Activated naive CD4-positive, alpha-beta T cell treated with anti-CD3 and anti-CD28 coated beads, Interleukin-2, amount 50 U/mL, for 24 hours (primary cell): ENCODE data around the gene IRF9.

Source experiments
- H3K27ac Mint-ChIP-seq: one replicate; pipeline ENCODE4 v1.8.0; 2021; ENCODE audit warnings: mild to moderate bottlenecking, mixed read lengths
- H3K27me3 Mint-ChIP-seq: one replicate; pipeline ENCODE4 v1.8.0; 2021; ENCODE audit warnings: mixed read lengths
- H3K36me3 Mint-ChIP-seq: one replicate; pipeline ENCODE4 v1.8.0; 2021; ENCODE audit warnings: mixed read lengths
- H3K4me1 Mint-ChIP-seq: one replicate; pipeline ENCODE4 v1.8.0; 2021; ENCODE audit warnings: mixed read lengths
- H3K4me3 Mint-ChIP-seq: one replicate; pipeline ENCODE4 v1.8.0; 2021; ENCODE audit warnings: mild to moderate bottlenecking, mixed read lengths
- H3K9me3 Mint-ChIP-seq: one replicate; pipeline ENCODE4 v1.8.0; 2021; ENCODE audit warnings: mixed read lengths

The IRF9 gene

GRCh38 chr14:24151404-24152080 lies 9.5 kb upstream of the IRF9 start:
- Mint-ChIP-seq H3K27ac (no peak overlapping the region), H3K9me3 (no peaks in the 10 kb centered on the region), H3K27me3 (no peaks in the 10 kb centered on the region), H3K4me3 (no peak overlapping the region), H3K36me3 (peaks cover 8% of the 10 kb centered on the region), H3K4me1 (peaks cover 29% of the 10 kb centered on the region)

DNA sequence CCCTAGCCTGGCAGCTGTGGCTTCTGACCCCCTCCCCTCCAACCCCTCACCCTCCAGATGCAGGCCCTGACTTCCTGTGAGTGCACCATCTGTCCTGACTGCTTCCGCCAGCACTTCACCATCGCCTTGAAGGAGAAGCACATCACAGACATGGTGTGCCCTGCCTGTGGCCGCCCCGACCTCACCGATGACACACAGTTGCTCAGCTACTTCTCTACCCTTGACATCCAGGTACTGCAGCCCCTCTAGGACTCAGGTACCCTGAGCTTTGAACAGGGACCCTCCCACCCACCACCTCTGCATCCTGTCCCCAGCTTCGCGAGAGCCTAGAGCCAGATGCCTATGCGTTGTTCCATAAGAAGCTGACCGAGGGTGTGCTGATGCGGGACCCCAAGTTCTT lies 6.0 kb upstream of the IRF9 start:
- H3K4me3 Mint-ChIP-seq = no peak overlapping the region
- no peaks in the 10 kb centered on the region for H3K9me3 Mint-ChIP-seq
- no peaks in the 10 kb centered on the region for H3K27me3 Mint-ChIP-seq
- peaks cover 8% of the 10 kb centered on the region for H3K36me3 Mint-ChIP-seq
- H3K4me1 Mint-ChIP-seq = peaks cover 13% of the 10 kb centered on the region
- no peak overlapping the region for H3K27ac Mint-ChIP-seq

DNA sequence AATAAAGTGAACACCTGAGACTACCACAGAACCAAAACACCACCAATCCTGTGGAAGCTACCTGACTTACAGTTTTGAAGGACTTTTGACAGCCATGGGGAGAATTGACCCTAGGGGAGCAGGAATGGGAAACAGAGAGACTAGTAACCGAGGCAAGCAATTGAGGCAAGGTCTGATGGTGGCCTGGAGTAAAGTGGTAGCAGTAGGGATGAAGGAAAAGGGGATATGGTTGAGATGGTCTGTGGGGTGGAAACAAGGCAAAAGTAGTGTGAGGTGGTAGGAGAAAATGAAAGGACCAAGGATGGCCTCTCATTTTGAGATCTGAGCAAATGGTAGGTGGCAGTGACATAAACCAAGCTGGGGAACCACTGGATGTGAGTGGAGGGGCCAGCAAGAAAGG lies 4.2 kb upstream of the IRF9 start:
- Mint-ChIP-seq H3K4me3 (no peak overlapping the region), H3K36me3 (peaks cover 5% of the 10 kb centered on the region), H3K27ac (peak overlapping the region; percentile 0), H3K4me1 (peaks cover 18% of the 10 kb centered on the region), H3K27me3 (no peaks in the 10 kb centered on the region), H3K9me3 (no peaks in the 10 kb centered on the region)

GRCh38 chr14:24157331-24157730 lies 3.7 kb upstream of the IRF9 start:
- H3K27ac Mint-ChIP-seq = peak overlapping the region; percentile 0
- no peaks in the 10 kb centered on the region for H3K9me3 Mint-ChIP-seq
- peaks cover 23% of the 10 kb centered on the region for H3K4me1 Mint-ChIP-seq
- no peak overlapping the region for H3K4me3 Mint-ChIP-seq
- peaks cover 7% of the 10 kb centered on the region for H3K36me3 Mint-ChIP-seq
- no peaks in the 10 kb centered on the region for H3K27me3 Mint-ChIP-seq

- H3K9me3 Mint-ChIP-seq = no peaks in the 10 kb centered on the region
- H3K27ac Mint-ChIP-seq = peak overlapping the region; percentile 93
- H3K4me3 Mint-ChIP-seq = peak overlapping the region; percentile 33
- H3K4me1 Mint-ChIP-seq = peaks cover 47% of the 10 kb centered on the region
- no peaks in the 10 kb centered on the region for H3K27me3 Mint-ChIP-seq
- peaks cover 17% of the 10 kb centered on the region for H3K36me3 Mint-ChIP-seq
These were observed 1.1 kb upstream of the IRF9 start for GRCh38 chr14:24159777-24160498.

DNA sequence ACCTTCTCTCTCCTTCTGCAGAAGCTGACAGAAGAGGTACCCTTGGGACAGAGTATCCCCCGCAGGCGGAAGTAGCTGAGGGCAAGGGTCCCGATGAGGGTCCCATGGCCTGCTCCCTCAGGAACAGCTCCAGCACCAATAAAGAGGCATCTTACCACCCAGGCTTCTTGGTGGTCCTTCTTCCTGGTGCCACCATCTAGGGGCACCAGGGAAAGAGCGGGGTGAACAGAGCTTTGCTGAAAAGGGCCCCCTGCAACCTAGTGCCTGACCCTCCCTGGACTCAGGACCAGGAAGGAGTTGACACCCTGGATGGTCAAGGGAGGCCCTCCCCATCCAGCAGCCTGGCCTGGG lies 591 bp upstream of the IRF9 start:
- H3K27me3 Mint-ChIP-seq = no peaks in the 10 kb centered on the region
- H3K4me3 Mint-ChIP-seq = peak overlapping the region; percentile 33
- no peaks in the 10 kb centered on the region for H3K9me3 Mint-ChIP-seq
- peaks cover 17% of the 10 kb centered on the region for H3K36me3 Mint-ChIP-seq
- peaks cover 52% of the 10 kb centered on the region for H3K4me1 Mint-ChIP-seq
- peak overlapping the region; percentile 100 for H3K27ac Mint-ChIP-seq

- peaks cover 23% of the 10 kb centered on the region for H3K36me3 Mint-ChIP-seq
- no peaks in the 10 kb centered on the region for H3K27me3 Mint-ChIP-seq
- peaks cover 64% of the 10 kb centered on the region for H3K4me1 Mint-ChIP-seq
- H3K9me3 Mint-ChIP-seq = no peaks in the 10 kb centered on the region
- peak overlapping the region; percentile 98 for H3K4me3 Mint-ChIP-seq
- peak overlapping the region; percentile 100 for H3K27ac Mint-ChIP-seq
These were observed 1.0 kb downstream of the IRF9 start for GRCh38 chr14:24162093-24162492.

DNA sequence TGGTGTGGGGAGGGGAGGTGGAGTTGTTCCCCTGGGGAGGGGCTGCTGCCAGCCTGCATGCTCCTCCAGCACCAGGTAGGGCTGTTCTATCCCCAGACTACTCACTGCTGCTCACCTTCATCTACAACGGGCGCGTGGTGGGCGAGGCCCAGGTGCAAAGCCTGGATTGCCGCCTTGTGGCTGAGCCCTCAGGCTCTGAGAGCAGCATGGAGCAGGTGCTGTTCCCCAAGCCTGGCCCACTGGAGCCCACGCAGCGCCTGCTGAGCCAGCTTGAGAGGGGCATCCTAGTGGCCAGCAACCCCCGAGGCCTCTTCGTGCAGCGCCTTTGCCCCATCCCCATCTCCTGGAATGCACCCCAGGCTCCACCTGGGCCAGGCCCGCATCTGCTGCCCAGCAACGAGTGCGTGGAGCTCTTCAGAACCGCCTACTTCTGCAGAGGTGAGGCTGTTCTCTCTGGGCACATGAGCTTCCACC lies 3.5 kb downstream of the IRF9 start:
- Mint-ChIP-seq H3K27me3 (no peaks in the 10 kb centered on the region), H3K9me3 (no peaks in the 10 kb centered on the region), H3K4me3 (peak overlapping the region; percentile 15), H3K27ac (peak overlapping the region; percentile 77), H3K4me1 (peaks cover 74% of the 10 kb centered on the region), H3K36me3 (peaks cover 32% of the 10 kb centered on the region)

DNA sequence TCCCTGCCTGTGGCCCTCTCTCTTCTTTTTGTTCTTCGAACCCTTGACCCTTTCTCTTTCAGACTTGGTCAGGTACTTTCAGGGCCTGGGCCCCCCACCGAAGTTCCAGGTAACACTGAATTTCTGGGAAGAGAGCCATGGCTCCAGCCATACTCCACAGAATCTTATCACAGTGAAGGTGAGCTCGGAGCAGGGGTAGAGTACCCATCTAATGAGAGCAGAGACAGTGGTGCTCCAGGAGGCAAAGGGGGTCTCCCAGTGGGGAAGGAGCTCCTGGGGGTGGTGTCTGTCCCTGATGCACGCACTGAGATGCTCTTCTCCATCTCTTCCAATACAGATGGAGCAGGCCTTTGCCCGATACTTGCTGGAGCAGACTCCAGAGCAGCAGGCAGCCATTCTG lies 4.7 kb downstream of the IRF9 start:
- H3K27me3 Mint-ChIP-seq = no peaks in the 10 kb centered on the region
- H3K36me3 Mint-ChIP-seq = peaks cover 34% of the 10 kb centered on the region
- H3K9me3 Mint-ChIP-seq = no peaks in the 10 kb centered on the region
- peak overlapping the region; percentile 30 for H3K27ac Mint-ChIP-seq
- peaks cover 69% of the 10 kb centered on the region for H3K4me1 Mint-ChIP-seq
- H3K4me3 Mint-ChIP-seq = peak overlapping the region; percentile 23

DNA sequence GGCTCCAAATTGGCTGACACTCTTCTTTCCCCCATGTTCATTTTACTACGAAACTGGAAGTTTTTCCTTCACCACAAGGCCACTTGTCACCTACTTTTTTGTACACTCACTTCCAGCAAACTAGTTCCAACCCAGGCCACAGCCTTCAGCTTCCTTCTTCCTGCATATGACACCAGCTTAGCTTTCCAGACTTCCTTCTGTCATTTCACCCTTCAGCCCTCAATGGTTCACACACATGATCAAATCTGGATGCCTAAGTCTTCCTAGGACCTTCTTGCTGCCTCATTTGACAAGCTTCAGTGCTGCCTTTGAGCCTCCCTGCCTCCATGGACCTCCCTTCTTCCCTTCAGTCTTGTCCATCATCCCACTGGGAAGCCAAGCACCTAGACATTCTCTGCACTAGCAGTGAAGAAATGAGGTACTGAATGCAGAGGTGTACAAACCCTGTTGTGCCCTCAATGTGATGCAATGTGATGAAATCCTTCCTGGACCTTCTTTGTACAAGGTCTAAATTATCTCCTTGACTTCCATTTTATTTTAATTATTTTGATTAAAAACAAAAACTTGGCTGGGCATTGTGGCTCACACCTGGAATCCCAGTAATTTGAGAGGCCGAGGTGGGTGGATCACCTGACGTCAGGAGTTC lies 6.5 kb downstream of the IRF9 start:
- H3K27me3 Mint-ChIP-seq = no peaks in the 10 kb centered on the region
- peaks cover 68% of the 10 kb centered on the region for H3K4me1 Mint-ChIP-seq
- H3K4me3 Mint-ChIP-seq = no peak overlapping the region
- peak overlapping the region; percentile 94 for H3K27ac Mint-ChIP-seq
- no peaks in the 10 kb centered on the region for H3K9me3 Mint-ChIP-seq
- H3K36me3 Mint-ChIP-seq = peaks cover 29% of the 10 kb centered on the region

DNA sequence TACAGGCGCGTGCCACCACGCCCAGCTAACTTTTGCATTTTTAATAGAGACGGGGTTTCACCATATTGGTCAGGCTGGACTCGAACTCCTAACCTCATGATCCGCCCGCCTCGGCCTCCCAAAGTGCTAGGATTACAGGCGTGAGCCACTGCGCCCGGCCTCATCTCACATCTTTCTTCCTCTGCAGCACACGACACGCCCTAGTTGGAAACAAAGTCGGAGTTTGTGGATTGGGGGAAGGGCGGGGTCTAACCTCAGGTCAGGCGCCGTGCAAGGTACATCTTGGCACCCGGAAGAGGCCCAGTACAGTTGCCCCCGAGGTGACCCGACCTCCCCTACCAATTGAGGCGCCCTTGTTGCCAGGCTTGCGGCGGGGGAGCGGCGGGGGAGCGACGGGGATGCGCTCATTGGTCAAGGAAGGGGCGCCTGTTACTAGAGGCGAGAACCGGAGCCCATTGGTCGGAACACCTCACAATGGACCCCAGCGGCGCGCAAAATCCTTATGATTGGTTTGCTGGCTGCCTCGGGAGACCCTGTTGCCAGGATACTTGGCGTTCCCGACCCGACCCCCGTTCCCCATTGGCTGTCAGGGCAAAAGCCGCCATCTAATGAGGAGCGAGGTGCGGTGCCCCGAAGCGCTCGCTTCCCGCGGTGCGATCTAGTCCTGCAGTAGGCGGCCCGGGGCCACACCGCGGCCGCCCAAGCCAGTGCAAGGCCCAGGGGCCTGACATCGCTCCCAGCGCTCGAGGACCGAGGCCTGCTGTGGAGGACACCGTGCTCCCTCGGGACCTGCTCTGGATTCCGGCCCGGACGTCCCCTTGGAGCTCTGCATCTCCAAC lies 10.6 kb downstream of the IRF9 start, which contains the start of gene REC8:
Gene REC8 (plus strand): TSS at position 659 of the 839 bp plus-strand sequence. CDS start 473 bp downstream, outside the sequence.
- Mint-ChIP-seq H3K27ac (peak within 1 kb of the TSS; percentile 62), H3K27me3 (no peaks in the 10 kb centered on the region), H3K9me3 (no peaks in the 10 kb centered on the region), H3K4me1 (peaks cover 34% of the 10 kb centered on the region), H3K36me3 (peaks cover 14% of the 10 kb centered on the region), H3K4me3 (peak within 1 kb of the TSS; percentile 84)

DNA sequence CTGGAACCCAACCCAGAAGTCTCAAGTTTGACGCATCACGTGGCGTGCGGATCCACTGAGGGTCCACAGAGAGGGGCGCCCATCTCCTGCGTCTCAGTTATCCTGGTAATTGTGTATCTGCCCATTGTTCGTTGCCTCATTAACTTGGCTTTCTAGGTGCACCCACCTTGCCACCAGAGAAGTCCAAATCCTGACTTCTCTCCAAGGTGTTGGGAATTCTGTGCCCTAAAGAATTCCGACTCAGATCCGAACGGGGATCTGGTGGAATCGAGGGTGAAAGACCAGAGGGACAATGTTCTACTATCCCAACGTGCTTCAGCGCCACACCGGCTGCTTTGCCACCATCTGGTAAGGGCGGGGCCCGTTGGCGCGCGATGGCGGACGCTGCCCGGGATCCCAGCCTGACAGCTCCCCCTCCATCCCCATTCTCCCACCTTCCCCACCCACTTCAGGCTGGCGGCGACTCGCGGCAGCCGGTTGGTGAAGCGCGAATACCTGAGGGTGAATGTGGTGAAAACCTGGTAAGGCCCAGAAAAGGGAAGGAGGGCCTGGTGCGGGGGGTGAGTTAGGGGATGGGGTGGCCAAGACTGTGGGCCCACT lies 11.3 kb downstream of the IRF9 start:
- Mint-ChIP-seq H3K9me3 (no peaks in the 10 kb centered on the region), H3K27me3 (no peaks in the 10 kb centered on the region), H3K27ac (no peak overlapping the region), H3K36me3 (peaks cover 11% of the 10 kb centered on the region), H3K4me3 (peak overlapping the region; percentile 84), H3K4me1 (peaks cover 33% of the 10 kb centered on the region)

DNA sequence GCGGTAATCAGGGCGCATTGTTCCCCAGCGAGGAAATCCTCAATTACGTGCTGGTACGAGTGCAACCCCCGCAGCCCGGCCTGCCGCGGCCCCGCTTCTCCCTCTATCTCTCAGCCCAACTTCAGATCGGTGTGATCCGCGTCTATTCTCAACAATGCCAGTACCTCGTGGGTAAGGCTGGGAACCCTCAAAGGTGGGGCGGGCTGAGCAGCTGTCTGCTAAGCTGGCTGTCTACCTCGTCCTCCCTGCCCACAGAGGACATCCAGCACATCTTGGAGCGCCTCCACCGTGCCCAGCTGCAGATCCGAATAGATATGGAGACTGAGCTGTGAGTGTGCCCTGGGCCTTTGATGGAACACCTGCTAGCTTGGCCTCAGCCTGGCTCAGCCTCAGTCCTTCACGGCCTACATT lies 11.8 kb downstream of the IRF9 start:
- Mint-ChIP-seq H3K4me1 (peaks cover 29% of the 10 kb centered on the region), H3K27me3 (no peaks in the 10 kb centered on the region), H3K4me3 (peak overlapping the region; percentile 15), H3K9me3 (no peaks in the 10 kb centered on the region), H3K36me3 (peaks cover 8% of the 10 kb centered on the region), H3K27ac (peak overlapping the region; percentile 32)

GRCh38 chr14:24176599-24176998 lies 15.5 kb downstream of the IRF9 start:
- Mint-ChIP-seq H3K36me3 (peaks cover 2% of the 10 kb centered on the region), H3K4me1 (peaks cover 10% of the 10 kb centered on the region), H3K27ac (no peak overlapping the region), H3K27me3 (no peaks in the 10 kb centered on the region), H3K4me3 (no peak overlapping the region), H3K9me3 (no peaks in the 10 kb centered on the region)
